ENCODE measurements around the gene SPTBN1. TPM values are rescaled to one million over a fixed set of nuclear protein-coding genes. Genes with fewer than 3 reads are reported as not detected.

The SPTBN1 gene
- total and polyA plus RNA-seq, 2 of the 4 experiments (the other 2 are of a cell fraction) = 49.1 to 241 TPM

DNA sequence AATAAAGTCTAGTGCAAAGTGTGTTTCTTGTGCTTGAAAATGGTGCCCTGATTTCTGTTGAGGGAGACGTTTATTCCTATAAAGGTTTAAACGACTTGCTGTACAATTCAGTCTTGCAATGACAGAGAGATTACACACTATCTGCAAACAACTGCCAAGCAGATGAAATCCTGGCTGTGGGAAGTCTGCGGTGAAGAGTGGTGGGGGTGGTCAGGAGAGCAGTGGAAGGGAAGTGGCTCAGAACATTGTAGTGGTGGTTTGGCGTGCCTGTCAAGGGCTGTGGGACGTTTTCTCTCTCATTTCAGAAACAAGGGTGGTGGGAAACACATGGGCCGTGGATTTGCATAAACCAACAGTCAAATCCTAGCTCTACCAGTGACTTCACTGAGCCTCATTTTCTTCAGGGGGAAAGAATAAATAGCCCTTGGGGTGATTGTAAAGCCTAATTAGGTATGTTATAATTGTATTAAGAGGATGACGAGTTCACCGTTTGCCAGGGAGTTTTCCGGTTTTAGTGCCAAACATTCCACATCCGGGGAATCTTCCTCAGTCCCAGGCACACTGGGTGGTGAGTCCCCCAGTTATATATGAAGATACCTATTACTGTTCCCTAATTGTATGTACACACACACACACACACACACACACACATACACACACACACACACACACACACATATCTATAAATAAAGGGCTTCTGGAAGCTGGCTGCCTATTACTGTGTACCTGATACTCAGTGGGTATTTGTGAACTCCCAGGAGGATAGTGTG is 115.0 kb downstream of the SPTBN1 start (continued):
- TF ChIP-seq, protein P1, sequence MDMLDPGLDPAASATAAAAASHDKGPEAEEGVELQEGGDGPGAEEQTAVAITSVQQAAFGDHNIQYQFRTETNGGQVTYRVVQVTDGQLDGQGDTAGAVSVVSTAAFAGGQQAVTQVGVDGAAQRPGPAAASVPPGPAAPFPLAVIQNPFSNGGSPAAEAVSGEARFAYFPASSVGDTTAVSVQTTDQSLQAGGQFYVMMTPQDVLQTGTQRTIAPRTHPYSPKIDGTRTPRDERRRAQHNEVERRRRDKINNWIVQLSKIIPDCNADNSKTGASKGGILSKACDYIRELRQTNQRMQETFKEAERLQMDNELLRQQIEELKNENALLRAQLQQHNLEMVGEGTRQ (IDR thresholded peaks at IDR 0.05; ENCODE audit: low read depth, low read length) = no peak
- TF ChIP-seq CHD1 (IDR thresholded peaks at IDR 0.05; ENCODE audit: low read depth, low read length) = no peak

DNA sequence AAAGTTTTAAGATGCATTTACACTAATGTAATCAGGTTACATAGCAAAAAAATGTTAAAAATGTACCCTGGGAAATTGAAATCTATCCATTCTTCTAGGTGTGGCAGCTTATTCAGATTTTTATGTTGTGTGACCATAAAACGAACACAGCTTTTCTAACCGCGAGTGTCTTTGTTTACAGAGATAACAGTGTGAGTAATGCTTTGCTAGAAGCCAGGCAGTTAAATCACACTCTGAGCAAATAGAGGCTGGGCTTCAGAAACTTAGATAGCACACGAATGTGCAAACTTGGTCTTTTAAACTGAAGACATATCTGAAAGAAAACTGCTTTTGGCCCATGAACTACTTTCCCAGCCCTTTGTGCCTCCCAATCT is 116.1 kb downstream of the SPTBN1 start:
- Histone ChIP-seq H3K9me3 (ENCODE audit: control insufficient read depth, insufficient read depth, low read length) (no peaks in the 10 kb centered on the region), H3K4me3 (ENCODE audit: insufficient read depth, low read depth, low read length) (no peak overlapping the region), H3K4me1 (ENCODE audit: control insufficient read depth, insufficient read depth, low read length) (peaks cover 35% of the 10 kb centered on the region), H3K18ac (ENCODE audit: low read depth, low read length) (no peak overlapping the region; the same call in 1 of the 2 replicates), H3K27me3 (ENCODE audit: control insufficient read depth, insufficient read depth, low read length) (no peaks in the 10 kb centered on the region), H2AK9ac (replicated peaks; ENCODE audit: low read depth, low read length, poor library complexity) (no peak overlapping the region), H3K4ac (ENCODE audit: low read depth, low read length) (peak overlapping the region; percentile 86; the same call in 1 of the 2 replicates), H3K14ac (replicated peaks; ENCODE audit: low read depth, low read length) (peak overlapping the region; percentile 76; the same call in 1 of the 2 replicates), H3K56ac (ENCODE audit: extremely low read depth, insufficient read depth, low read length) (peak overlapping the region; percentile 75; the same call in 1 of the 2 replicates), H3K9me1 (ENCODE audit: insufficient read depth, low read length) (peaks cover 41% of the 10 kb centered on the region), H4K91ac (ENCODE audit: insufficient read depth, low read depth, low read length) (no peak overlapping the region), H2AFZ (replicated peaks; ENCODE audit: low read length, poor library complexity) (no peak overlapping the region), H3K9ac (ENCODE audit: low read depth, low read length) (peak overlapping the region; percentile 57; the same call in 1 of the 2 replicates), H3K36me3 (ENCODE audit: control insufficient read depth, insufficient read depth, low read length) (peaks cover 1% of the 10 kb centered on the region; the same call in 1 of the 2 replicates), H4K5ac (ENCODE audit: low read depth, low read length) (no peak overlapping the region; the same call in 1 of the 2 replicates), H3K79me1 (ENCODE audit: low read depth in 1 of 2, low read length in 2 of 2) (peaks cover 54 to 82% of the 10 kb centered on the region in 2 experiments), H2BK20ac (ENCODE audit: low read depth, low read length) (no peak overlapping the region), H2AK5ac (ENCODE audit: low read depth, low read length) (no peak overlapping the region), H3K4me2 (ENCODE audit: low read depth, low read length) (peak overlapping the region; percentile 88), H4K8ac (ENCODE audit: low read depth in 2 of 2, low read length in 2 of 2) (0 out of 4 replicates have a peak overlapping the region, but pooled peaks of 1 of the 2 experiments have one; percentile 14), H3K27ac (ENCODE audit: insufficient read depth, low read length) (peak overlapping the region; percentile 94), H2BK5ac (ENCODE audit: low read depth, low read length, poor library complexity, severe bottlenecking) (peak overlapping the region; percentile 91), H2BK120ac (ENCODE audit: low read depth, low read length) (peak overlapping the region; percentile 88), H3K23ac (ENCODE audit: low read depth, low read length) (no peak overlapping the region), H4K20me1 (ENCODE audit: insufficient read depth, low read length) (peaks cover 31% of the 10 kb centered on the region; the same call in 1 of the 2 replicates), H2BK15ac (ENCODE audit: low read depth, low read length) (0 out of 3 replicates have a peak overlapping the region, but pooled peaks have one; percentile 23)
- CTCF ChIA-PET = interaction anchor here (0.6 kb wide), 1 partner anchor 43 kb away, joined by 3 read pairs; no protein-coding TSS in a partner anchor
- ATAC-seq (ENCODE audit: low read depth) (peak; percentile 78), DNase-seq (peak; percentile 94)
- in situ Hi-C loops (cut with MboI; ENCODE audit: low sequenced_read_pairs) (no loop called here), intact Hi-C loops (cut with micrococcal nuclease) (loop anchor here (5.0 kb wide), 1 partner anchor 240 kb away; a partner anchor contains a TSS), dilution Hi-C loops (cut with HindIII; ENCODE audit: low sequenced_read_pairs, unreplicated experiment) (no loop called here)
- no TSS peak for BruUV-seq (replicated peaks)
- no CpG with 5 or more reads among the region's 4 CpGs for WGBS, 2 experiments (ENCODE audit: extremely low coverage in 2 of 2, insufficient read length in 1 of 2)
- POLR2A ChIA-PET (ENCODE audit: unreplicated experiment) = no interaction called here
- TF ChIP-seq RAD21 (IDR thresholded peaks at IDR 0.05; ENCODE audit: low read length) (peak; percentile 16; the same call in 1 of the 2 replicates), MAFK (IDR thresholded peaks at IDR 0.05; ENCODE audit: low read depth, low read length) (no peak; the same call in 1 of the 2 replicates), POLR2A (IDR thresholded peaks at IDR 0.05; ENCODE audit: low read depth, low read length) (peak; percentile 17; the same call in 1 of the 2 replicates), NFE2L2 (IDR thresholded peaks at IDR 0.05; ENCODE audit: low read depth, low read length) (no peak), MAZ (IDR thresholded peaks at IDR 0.05; ENCODE audit: borderline replicate concordance, low read depth, low read length) (no peak), CEBPB (IDR thresholded peaks at IDR 0.05; ENCODE audit: low read depth, low read length) (0 out of 2 replicates have a peak, but pooled peaks have one; percentile 11), RCOR1 (IDR thresholded peaks at IDR 0.05; ENCODE audit: insufficient replicate concordance, low read length) (peak; percentile 15), BHLHE40 (IDR thresholded peaks at IDR 0.05; ENCODE audit: low read depth, low read length) (no peak; the same call in 1 of the 2 replicates), SMC3 (IDR thresholded peaks at IDR 0.05; ENCODE audit: low read depth, low read length) (no peak), MXI1 (IDR thresholded peaks at IDR 0.05; ENCODE audit: borderline replicate concordance, low read depth, low read length) (no peak)
- TF ChIP-seq, protein P2, sequence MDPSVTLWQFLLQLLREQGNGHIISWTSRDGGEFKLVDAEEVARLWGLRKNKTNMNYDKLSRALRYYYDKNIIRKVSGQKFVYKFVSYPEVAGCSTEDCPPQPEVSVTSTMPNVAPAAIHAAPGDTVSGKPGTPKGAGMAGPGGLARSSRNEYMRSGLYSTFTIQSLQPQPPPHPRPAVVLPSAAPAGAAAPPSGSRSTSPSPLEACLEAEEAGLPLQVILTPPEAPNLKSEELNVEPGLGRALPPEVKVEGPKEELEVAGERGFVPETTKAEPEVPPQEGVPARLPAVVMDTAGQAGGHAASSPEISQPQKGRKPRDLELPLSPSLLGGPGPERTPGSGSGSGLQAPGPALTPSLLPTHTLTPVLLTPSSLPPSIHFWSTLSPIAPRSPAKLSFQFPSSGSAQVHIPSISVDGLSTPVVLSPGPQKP (IDR thresholded peaks at IDR 0.05; ENCODE audit: borderline replicate concordance, low read depth, low read length) = no peak

Data from IMR-90 (cell line).